ENCODE data around the gene DNAAF9. TPM values are rescaled to one million over a fixed set of nuclear protein-coding genes. Genes with fewer than 3 reads are reported as not detected.

DNAAF9 gene
- total and polyA plus RNA-seq, 2 of the 4 experiments (the other 2 are of a cell fraction), result 7.9 to 8.2 TPM

DNA sequence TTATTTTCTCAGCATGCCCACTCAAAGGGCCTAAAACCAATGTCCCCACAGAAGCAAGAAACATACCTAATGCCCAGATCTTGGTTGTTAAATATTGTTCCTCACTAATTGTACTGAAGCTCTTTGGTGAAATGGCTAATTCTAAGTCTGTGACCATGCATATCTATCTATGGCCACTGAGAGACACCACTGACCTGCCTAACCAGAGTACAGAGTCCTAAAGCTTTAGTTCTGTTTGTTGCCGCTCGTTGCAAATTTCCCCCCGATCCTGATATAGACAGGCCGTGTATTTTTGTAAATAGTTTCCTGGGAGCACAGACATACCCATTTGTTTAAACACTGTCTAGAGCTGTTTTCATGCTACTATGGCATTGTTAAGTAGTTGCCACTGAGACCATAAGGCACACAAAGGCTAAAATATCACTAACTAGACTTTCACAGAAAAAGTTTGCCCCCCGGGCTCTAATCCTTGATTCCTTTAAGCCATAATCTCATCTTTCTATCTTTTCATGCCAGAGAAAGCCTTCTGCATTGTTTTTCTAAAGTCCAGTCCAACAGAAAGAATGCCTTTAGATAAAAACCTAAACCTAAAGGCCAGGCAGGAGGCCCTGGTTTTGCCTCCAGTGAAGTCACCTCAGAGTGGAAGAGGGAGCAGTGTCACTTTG, 48.7 kb downstream of the DNAAF9 start:
- no peak overlapping the region for H3K27ac ChIP-seq (ENCODE audit: insufficient read depth, low read length)
- no peaks in the 10 kb centered on the region for H3K9me3 ChIP-seq (ENCODE audit: control insufficient read depth, insufficient read depth, low read length)
- no peak overlapping the region for H3K23ac ChIP-seq (ENCODE audit: low read depth, low read length)
- no peak overlapping the region for H2BK120ac ChIP-seq (ENCODE audit: low read depth, low read length)
- H3K56ac ChIP-seq (ENCODE audit: extremely low read depth, insufficient read depth, low read length), result no peak overlapping the region
- no peak overlapping the region for H2BK20ac ChIP-seq (ENCODE audit: low read depth, low read length)
- no peak overlapping the region for H4K5ac ChIP-seq (ENCODE audit: low read depth, low read length)
- H2BK15ac ChIP-seq (ENCODE audit: low read depth, low read length), result no peak overlapping the region
- no peaks in the 10 kb centered on the region; the same call in 1 of the 2 replicates for H3K9me1 ChIP-seq (ENCODE audit: insufficient read depth, low read length)
- no peak overlapping the region for H3K18ac ChIP-seq (ENCODE audit: low read depth, low read length)
- no peak overlapping the region for H4K91ac ChIP-seq (ENCODE audit: insufficient read depth, low read depth, low read length)
- dilution Hi-C loops (cut with HindIII; ENCODE audit: low sequenced_read_pairs, unreplicated experiment) (no loop called here), intact Hi-C loops (cut with micrococcal nuclease) (no loop called here), in situ Hi-C loops (cut with MboI; ENCODE audit: low sequenced_read_pairs) (no loop called here)
- 100% methylated on average over 1 of the region's 5 CpGs; no CpG with 5 or more reads in 1 of the 2 experiments for WGBS, 2 experiments (ENCODE audit: extremely low coverage in 2 of 2, insufficient read length in 1 of 2)
- H3K79me1 ChIP-seq (ENCODE audit: low read depth in 1 of 2, low read length in 2 of 2), result no peaks in the 10 kb centered on the region
- H4K8ac ChIP-seq (ENCODE audit: low read depth in 2 of 2, low read length in 2 of 2), result no peak overlapping the region
- DNase-seq (no peak), ATAC-seq (ENCODE audit: low read depth) (no peak)
- no peaks in the 10 kb centered on the region for H3K4me1 ChIP-seq (ENCODE audit: control insufficient read depth, insufficient read depth, low read length)
- H3K9ac ChIP-seq (ENCODE audit: low read depth, low read length), result no peak overlapping the region
- H2AK9ac ChIP-seq (replicated peaks; ENCODE audit: low read depth, low read length, poor library complexity), result no peak overlapping the region
- TF ChIP-seq CHD1 (IDR thresholded peaks at IDR 0.05; ENCODE audit: low read depth, low read length) (no peak), USF2 (IDR thresholded peaks at IDR 0.05; ENCODE audit: low read depth, low read length) (no peak), RAD21 (IDR thresholded peaks at IDR 0.05; ENCODE audit: low read length) (no peak), RCOR1 (IDR thresholded peaks at IDR 0.05; ENCODE audit: insufficient replicate concordance, low read length) (no peak), MXI1 (IDR thresholded peaks at IDR 0.05; ENCODE audit: borderline replicate concordance, low read depth, low read length) (no peak), POLR2A (IDR thresholded peaks at IDR 0.05; ENCODE audit: low read depth, low read length) (no peak), SMC3 (IDR thresholded peaks at IDR 0.05; ENCODE audit: low read depth, low read length) (no peak)
- no peak overlapping the region for H2BK5ac ChIP-seq (ENCODE audit: low read depth, low read length, poor library complexity, severe bottlenecking)
- H3K27me3 ChIP-seq (ENCODE audit: control insufficient read depth, insufficient read depth, low read length), result no peaks in the 10 kb centered on the region
- H3K14ac ChIP-seq (replicated peaks; ENCODE audit: low read depth, low read length), result no peak overlapping the region
- no peak overlapping the region for H3K4me2 ChIP-seq (ENCODE audit: low read depth, low read length)
- no peak overlapping the region for H3K4me3 ChIP-seq (ENCODE audit: insufficient read depth, low read depth, low read length)
- H3K36me3 ChIP-seq (ENCODE audit: control insufficient read depth, insufficient read depth, low read length), result peaks cover 20% of the 10 kb centered on the region
- POLR2A ChIA-PET (ENCODE audit: unreplicated experiment), result no interaction called here
- no peak overlapping the region for H2AK5ac ChIP-seq (ENCODE audit: low read depth, low read length)
- BruUV-seq (replicated peaks), result no TSS peak
- H3K4ac ChIP-seq (ENCODE audit: low read depth, low read length), result no peak overlapping the region
- no peak overlapping the region for H2AFZ ChIP-seq (replicated peaks; ENCODE audit: low read length, poor library complexity)
- no peaks in the 10 kb centered on the region for H4K20me1 ChIP-seq (ENCODE audit: insufficient read depth, low read length)
- CTCF ChIA-PET, result no interaction called here

Small RNAs within 50 kb of the gene (microRNA-seq; reads per million reads assigned to microRNA genes)
- gene RF00012 (ENCODE audit: insufficient read depth, insufficient read length) (not detected), gene RNU6-1019P (ENCODE audit: insufficient read depth, insufficient read length) (not detected)

Small RNAs within 50 kb of the gene (small RNA-seq; reads per million reads assigned to genes)
- gene RF00012 (0 to 0.04 (median 0) reads per million in 5 experiments), gene RNU6-1019P (0 to 1.2 (median 0) reads per million in 5 experiments)

Other genes with a start within 250 kb of the DNAAF9 start
- 18.6 and 22.8 TPM in 2 replicates for gene FASTKD5, start 247.8 kb downstream of the DNAAF9 start, total RNA-seq (2012; rRNA removed)
- 10.1 and 11.0 TPM in 2 replicates for gene FASTKD5, start 247.8 kb downstream of the DNAAF9 start, polyA plus RNA-seq (2012; rRNA removed)
- 3.6 and 3.8 TPM in 2 replicates for gene UBOX5, start 247.8 kb downstream of the DNAAF9 start, total RNA-seq (2012; rRNA removed)
- gene UBOX5, start 247.8 kb downstream of the DNAAF9 start, polyA plus RNA-seq (2012; rRNA removed), result 4.8 and 4.9 TPM in 2 replicates
- gene LZTS3, start 234.1 kb downstream of the DNAAF9 start, total RNA-seq (2012; rRNA removed), result 1.4 TPM in 2 replicates
- 3.2 and 3.7 TPM in 2 replicates for gene LZTS3, start 234.1 kb downstream of the DNAAF9 start, polyA plus RNA-seq (2012; rRNA removed)
- 12.2 and 20.6 TPM in 2 replicates for gene DDRGK1, start 203.0 kb downstream of the DNAAF9 start, total RNA-seq (2012; rRNA removed)
- gene DDRGK1, start 203.0 kb downstream of the DNAAF9 start, polyA plus RNA-seq (2012; rRNA removed), result 29.6 and 33.1 TPM in 2 replicates
- 28.6 and 32.4 TPM in 2 replicates for gene ITPA, start 198.2 kb downstream of the DNAAF9 start, total RNA-seq (2012; rRNA removed)
- gene ITPA, start 198.2 kb downstream of the DNAAF9 start, polyA plus RNA-seq (2012; rRNA removed), result 49.0 and 52.6 TPM in 2 replicates
- 0.28 and 0.36 TPM in 2 replicates for gene SLC4A11, start 168.5 kb downstream of the DNAAF9 start, total RNA-seq (2012; rRNA removed)
- 0.79 and 0.95 TPM in 2 replicates for gene SLC4A11, start 168.5 kb downstream of the DNAAF9 start, polyA plus RNA-seq (2012; rRNA removed)
- 42.5 and 46.2 TPM in 2 replicates for gene ATRN, start 63.3 kb upstream of the DNAAF9 start, total RNA-seq (2012; rRNA removed)
- gene ATRN, start 63.3 kb upstream of the DNAAF9 start, polyA plus RNA-seq (2012; rRNA removed), result 27.8 and 32.3 TPM in 2 replicates

Data from IMR-90 (cell line).